ENCODE measurements around the gene SMARCA2.

The SMARCA2 gene

GRCh38 chr9:2213830-2214468, 198.8 kb downstream of the SMARCA2 start:
- H3K4me3 ChIP-seq (replicated peaks; ENCODE audit: low read depth, low read length) = no peak overlapping the region
- no peak for TF ChIP-seq CTCF (IDR thresholded peaks at IDR 0.05; ENCODE audit: low read length, missing control alignments)
- DNase-seq (ENCODE audit: low read depth) = no peak

- TF ChIP-seq CTCF (IDR thresholded peaks at IDR 0.05; ENCODE audit: low read length, missing control alignments) = no peak
- DNase-seq (ENCODE audit: low read depth) = no peak
- H3K4me3 ChIP-seq (replicated peaks; ENCODE audit: low read depth, low read length) = no peak overlapping the region
Measured at GRCh38 chr9:2214707-2215106, 199.6 kb downstream of the SMARCA2 start.

- TF ChIP-seq CTCF (IDR thresholded peaks at IDR 0.05; ENCODE audit: low read length, missing control alignments) = no peak
- no peak overlapping the region for H3K4me3 ChIP-seq (replicated peaks; ENCODE audit: low read depth, low read length)
- no peak for DNase-seq (ENCODE audit: low read depth)
Measured at GRCh38 chr9:2215921-2216441, 200.8 kb downstream of the SMARCA2 start.

- no peak overlapping the region for H3K4me3 ChIP-seq (replicated peaks; ENCODE audit: low read depth, low read length)
- no peak for TF ChIP-seq CTCF (IDR thresholded peaks at IDR 0.05; ENCODE audit: low read length, missing control alignments)
- no peak for DNase-seq (ENCODE audit: low read depth)
Measured at GRCh38 chr9:2216591-2216990, 201.4 kb downstream of the SMARCA2 start.

GRCh38 chr9:2217540-2217939, 202.4 kb downstream of the SMARCA2 start:
- H3K4me3 ChIP-seq (replicated peaks; ENCODE audit: low read depth, low read length) = no peak overlapping the region
- TF ChIP-seq CTCF (IDR thresholded peaks at IDR 0.05; ENCODE audit: low read length, missing control alignments) = no peak
- no peak for DNase-seq (ENCODE audit: low read depth)

GRCh38 chr9:2220036-2220435, 204.9 kb downstream of the SMARCA2 start:
- H3K4me3 ChIP-seq (replicated peaks; ENCODE audit: low read depth, low read length) = no peak overlapping the region
- TF ChIP-seq CTCF (IDR thresholded peaks at IDR 0.05; ENCODE audit: low read length, missing control alignments) = no peak
- DNase-seq (ENCODE audit: low read depth) = no peak
